Stimulated activated naive CD4-positive, alpha-beta T cell (primary cell): ENCODE results near the gene PIAS1.
"Not testable (repeated sequence)": the region's sequence is repeated elsewhere in the genome, so short reads cannot be mapped to it uniquely, and the experiment has no call there.

Source experiments
- DNase-seq, 6 experiments: peaks; one replicate each; lab custom pipeline; 2025; lab: John Stamatoyannopoulos, UW

PIAS1 gene

GRCh38 chr15:68126396-68126795 is 72.3 kb downstream of the PIAS1 start:
- DNase-seq, result no peak

- no peak for DNase-seq
These were observed 75.0 kb downstream of the PIAS1 start for GRCh38 chr15:68129072-68129471.

GRCh38 chr15:68130851-68131250 is 76.7 kb downstream of the PIAS1 start:
- DNase-seq, result no peak

- DNase-seq, result no peak
These were observed 83.0 kb downstream of the PIAS1 start for GRCh38 chr15:68137096-68137495.

- DNase-seq, result no peak
These were observed 89.0 kb downstream of the PIAS1 start for GRCh38 chr15:68143129-68143528.

- no peak for DNase-seq
These were observed 89.7 kb downstream of the PIAS1 start for GRCh38 chr15:68143785-68144184.

GRCh38 chr15:68145706-68146105 is 91.6 kb downstream of the PIAS1 start:
- no peak for DNase-seq

- DNase-seq, result no peak
These were observed 93.9 kb downstream of the PIAS1 start for GRCh38 chr15:68148039-68148438.

- no peak for DNase-seq
These were observed 94.9 kb downstream of the PIAS1 start for GRCh38 chr15:68149059-68149458.

GRCh38 chr15:68150187-68150586 is 96.1 kb downstream of the PIAS1 start:
- DNase-seq, result no peak

- DNase-seq, result no peak
These were observed 97.2 kb downstream of the PIAS1 start for GRCh38 chr15:68151277-68151676.

GRCh38 chr15:68152342-68152741 is 98.2 kb downstream of the PIAS1 start:
- no peak for DNase-seq

- DNase-seq, result peak in 3 of 6 experiments; percentile 1 to 30 (median 16)
These were observed 100.9 kb downstream of the PIAS1 start for GRCh38 chr15:68154923-68155559.

- DNase-seq, result no peak
These were observed 103.0 kb downstream of the PIAS1 start for GRCh38 chr15:68157074-68157473.

- no peak for DNase-seq
These were observed 104.0 kb downstream of the PIAS1 start for GRCh38 chr15:68158046-68158628.

- DNase-seq, result no peak
These were observed 109.1 kb downstream of the PIAS1 start for GRCh38 chr15:68163191-68163590.

GRCh38 chr15:68166847-68167246 is 112.7 kb downstream of the PIAS1 start:
- no peak for DNase-seq

GRCh38 chr15:68172037-68172436 is 117.9 kb downstream of the PIAS1 start:
- not testable (repeated sequence) for DNase-seq

- no peak for DNase-seq
These were observed 119.0 kb downstream of the PIAS1 start for GRCh38 chr15:68173119-68173518.

GRCh38 chr15:68175526-68175925 is 121.4 kb downstream of the PIAS1 start:
- DNase-seq, result no peak

- DNase-seq, result no peak
These were observed 122.5 kb downstream of the PIAS1 start for GRCh38 chr15:68176601-68177000.

- no peak for DNase-seq
These were observed 123.6 kb downstream of the PIAS1 start for GRCh38 chr15:68177742-68178141.

GRCh38 chr15:68183616-68184315 is 129.7 kb downstream of the PIAS1 start:
- no peak for DNase-seq
